CD14-positive monocyte (primary cell): ENCODE data around the gene SNX25. TPM values are rescaled to one million over a fixed set of nuclear protein-coding genes. Genes with fewer than 3 reads are reported as not detected.

Experiments
- DNase-seq, 3 donors: peaks; one replicate each; pipeline ENCODE4 v3.0.0-alpha.2; 2011 to 2022
- H2AFZ ChIP-seq: 2 replicates; pipeline ENCODE4 v1.6.0; 2012; ENCODE audit warnings: mild to moderate bottlenecking, low read depth, low read length, inconsistent platforms; ENCODE audit not compliant: insufficient read depth, poor library complexity, severe bottlenecking
- H3K27ac ChIP-seq, 2 donors: 1 replicate in 1 of 2; 2 replicates in 1 of 2; pipeline ENCODE4 v1.5.1; 2012 to 2013; ENCODE audit warnings: low read length in 2 of 2, control low read depth in 1 of 2, inconsistent platforms in 1 of 2, low read depth in 1 of 2, mild to moderate bottlenecking in 1 of 2
- H3K27me3 ChIP-seq, 2 donors: one replicate each; pipeline versions ENCODE4 v1.6.0 to v1.6.1; 2011 to 2013; ENCODE audit warnings: low read length in 2 of 2; ENCODE audit not compliant: control insufficient read depth in 2 of 2, insufficient read depth in 2 of 2
- H3K36me3 ChIP-seq, 2 donors: replicated peaks in 1 of 2; 1 replicate in 1 of 2; 2 replicates in 1 of 2; pipeline versions ENCODE4 v1.5.1 to v1.6.1; 2012 to 2013; ENCODE audit warnings: low read length in 2 of 2, control low read depth in 1 of 2, inconsistent platforms in 1 of 2, mild to moderate bottlenecking in 1 of 2; ENCODE audit not compliant: insufficient read depth in 2 of 2, control insufficient read depth in 1 of 2
- H3K4me1 ChIP-seq, 2 donors: 1 replicate in 1 of 2; 2 replicates in 1 of 2; pipeline versions ENCODE4 v1.5.1 to v1.6.1; 2012 to 2013; ENCODE audit warnings: low read length in 2 of 2, control low read depth in 1 of 2, inconsistent platforms in 1 of 2, mild to moderate bottlenecking in 1 of 2, moderate library complexity in 1 of 2; ENCODE audit not compliant: insufficient read depth in 2 of 2, control insufficient read depth in 1 of 2
- H3K4me2 ChIP-seq: replicated peaks from 2 replicates; pipeline ENCODE3; 2012; ENCODE audit warnings: low read length, moderate library complexity, mild to moderate bottlenecking; ENCODE audit not compliant: poor library complexity, severe bottlenecking; ENCODE audit errors: extremely low read depth
- H3K4me3 ChIP-seq, 3 experiments: fragments of 200-600 bp in 1 of 3; sonication (generic) in 1 of 3; replicated peaks in 1 of 3; 1 replicate in 2 of 3; 2 replicates in 1 of 3; pipeline ENCODE4 v1.5.1; 2011 to 2013; ENCODE audit warnings: low read length in 3 of 3, mild to moderate bottlenecking in 3 of 3, control low read depth in 2 of 3, low read depth in 2 of 3, inconsistent platforms in 1 of 3, moderate library complexity in 1 of 3
- H3K79me2 ChIP-seq: 2 replicates; pipeline ENCODE4 v1.6.0; 2012; ENCODE audit warnings: mild to moderate bottlenecking, control low read depth, inconsistent platforms, low read length, moderate library complexity; ENCODE audit not compliant: insufficient read depth
- H3K9ac ChIP-seq: 2 replicates; pipeline ENCODE4 v1.6.0; 2017; ENCODE audit warnings: low read length, mild to moderate bottlenecking; ENCODE audit not compliant: insufficient read depth, poor library complexity, severe bottlenecking
- H3K9me3 ChIP-seq, 2 donors: replicated peaks in 1 of 2; 1 replicate in 1 of 2; 2 replicates in 1 of 2; pipeline versions ENCODE4 v1.5.1 to v1.6.1; 2012 to 2013; ENCODE audit warnings: low read length in 2 of 2, control low read depth in 1 of 2; ENCODE audit not compliant: control insufficient read depth in 1 of 2, insufficient read depth in 1 of 2
- H4K20me1 ChIP-seq: 2 replicates; pipeline ENCODE4 v1.6.0; 2012; ENCODE audit warnings: mild to moderate bottlenecking, low read length, control low read depth, moderate library complexity; ENCODE audit not compliant: insufficient read depth
- H3K27ac Mint-ChIP-seq, 7 donors: one replicate each; pipeline ENCODE4 v1.8.0; 2020; ENCODE audit warnings: mild to moderate bottlenecking in 7 of 7, mixed read lengths in 7 of 7, moderate library complexity in 6 of 7, inconsistent platforms in 2 of 7
- H3K27me3 Mint-ChIP-seq, 3 donors: one replicate each; pipeline ENCODE4 v1.8.0; 2021 to 2022; ENCODE audit warnings: low read depth in 3 of 3, mild to moderate bottlenecking in 3 of 3, mixed read lengths in 3 of 3, moderate library complexity in 3 of 3, inconsistent platforms in 1 of 3
- H3K36me3 Mint-ChIP-seq, 2 donors: one replicate each; pipeline ENCODE4 v1.8.0; 2020; ENCODE audit warnings: mixed read lengths in 2 of 2, inconsistent platforms in 1 of 2, mild to moderate bottlenecking in 1 of 2
- H3K4me1 Mint-ChIP-seq: one replicate; pipeline ENCODE4 v1.8.0; 2020; ENCODE audit warnings: mild to moderate bottlenecking, mixed read lengths
- H3K4me3 Mint-ChIP-seq, 2 donors: one replicate each; pipeline ENCODE4 v1.8.0; 2020; ENCODE audit warnings: mild to moderate bottlenecking in 2 of 2, mixed read lengths in 2 of 2, moderate library complexity in 1 of 2
- H3K9me3 Mint-ChIP-seq, 7 donors: one replicate each; pipeline ENCODE4 v1.8.0; 2020 to 2022; ENCODE audit warnings: mixed read lengths in 7 of 7, mild to moderate bottlenecking in 6 of 7, moderate library complexity in 6 of 7, inconsistent platforms in 2 of 7
- WGBS: methylation state at CpG from one replicate; pipeline ENCODE4 v1.1.5; 2013; ENCODE audit warnings: missing lambda C conversion rate; ENCODE audit not compliant: insufficient coverage; 5-methylcytosine and 5-hydroxymethylcytosine counted together
- intact Hi-C, 2 donors: fragments of 100-400 bp; cut with micrococcal nuclease; formaldehyde crosslinking; loops; one replicate each; pipeline versions ENCODE4 v1.15.0 to v1.15.1; 2023
- polyA plus RNA-seq, 3 donors: library from polyadenylated mRNA; depleted of rRNA in 1 of 3; unstranded in 2 of 3; stranded (reverse) in 1 of 3; fragments of 300-500 nt in 2 of 3; fragments of >200 nt in 1 of 3; fragmentation: Illumina TruSeq in 2 of 3; gene quantifications; 1 replicate in 2 of 3; 2 replicates in 1 of 3; pipeline ENCODE4 v1.2.3, GENCODE V29; 2012 to 2021
- TF ChIP-seq, protein P1 (sequence below): fragments of 200-600 bp; IDR thresholded peaks from one replicate; pipeline ENCODE4 v1.8.0; 2022; ENCODE audit warnings: antibody characterized with exemption, mild to moderate bottlenecking

The SNX25 gene
- polyA plus RNA-seq, 3 donors: 0.31 to 0.40 (median 0.36) TPM

DNA sequence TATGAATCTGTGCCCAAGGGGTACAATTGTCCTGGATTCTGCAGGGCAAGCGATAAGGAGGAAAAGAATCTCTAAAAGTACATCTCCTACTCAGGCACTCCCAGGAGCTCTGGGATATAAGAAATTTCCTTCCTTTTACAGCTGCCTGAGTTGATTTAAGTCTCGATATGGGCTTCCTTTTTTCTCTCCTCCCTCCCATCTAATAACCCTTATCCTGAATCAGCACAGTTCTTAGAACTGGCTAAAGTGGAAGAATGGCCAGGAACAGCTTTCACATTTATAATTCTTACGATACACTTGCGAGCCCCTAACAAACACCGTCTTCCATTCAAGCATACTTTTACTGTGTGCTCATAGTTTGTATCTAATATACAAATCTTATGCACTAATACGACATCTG, 165.2 kb downstream of the SNX25 start:
- intact Hi-C loops: no loop called here
- Mint-ChIP-seq H3K9me3 (peaks cover 0 to 3% (median 0%) of the 10 kb centered on the region in 7 donors), H3K27ac (no peak overlapping the region), H3K36me3 (no peaks in the 10 kb centered on the region), H3K4me1 (no peaks in the 10 kb centered on the region), H3K4me3 (no peak overlapping the region), H3K27me3 (peaks cover 5 to 14% (median 9%) of the 10 kb centered on the region in 3 donors)
- Histone ChIP-seq H3K79me2 (no peaks in the 10 kb centered on the region), H3K36me3 (no peaks in the 10 kb centered on the region), H2AFZ (no peak overlapping the region), H3K27ac (no peak overlapping the region), H3K27me3 (peaks cover 3 to 12% of the 10 kb centered on the region in 2 donors), H3K4me2 (no peak overlapping the region), H4K20me1 (no peaks in the 10 kb centered on the region), H3K9me3 (no peaks in the 10 kb centered on the region), H3K9ac (no peak overlapping the region), H3K4me1 (no peaks in the 10 kb centered on the region), H3K4me3 (no peak overlapping the region)
- TF ChIP-seq, protein P1, sequence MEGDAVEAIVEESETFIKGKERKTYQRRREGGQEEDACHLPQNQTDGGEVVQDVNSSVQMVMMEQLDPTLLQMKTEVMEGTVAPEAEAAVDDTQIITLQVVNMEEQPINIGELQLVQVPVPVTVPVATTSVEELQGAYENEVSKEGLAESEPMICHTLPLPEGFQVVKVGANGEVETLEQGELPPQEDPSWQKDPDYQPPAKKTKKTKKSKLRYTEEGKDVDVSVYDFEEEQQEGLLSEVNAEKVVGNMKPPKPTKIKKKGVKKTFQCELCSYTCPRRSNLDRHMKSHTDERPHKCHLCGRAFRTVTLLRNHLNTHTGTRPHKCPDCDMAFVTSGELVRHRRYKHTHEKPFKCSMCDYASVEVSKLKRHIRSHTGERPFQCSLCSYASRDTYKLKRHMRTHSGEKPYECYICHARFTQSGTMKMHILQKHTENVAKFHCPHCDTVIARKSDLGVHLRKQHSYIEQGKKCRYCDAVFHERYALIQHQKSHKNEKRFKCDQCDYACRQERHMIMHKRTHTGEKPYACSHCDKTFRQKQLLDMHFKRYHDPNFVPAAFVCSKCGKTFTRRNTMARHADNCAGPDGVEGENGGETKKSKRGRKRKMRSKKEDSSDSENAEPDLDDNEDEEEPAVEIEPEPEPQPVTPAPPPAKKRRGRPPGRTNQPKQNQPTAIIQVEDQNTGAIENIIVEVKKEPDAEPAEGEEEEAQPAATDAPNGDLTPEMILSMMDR: no peak
- no peak for DNase-seq
- no CpG with 5 or more reads among the region's 6 CpGs for WGBS

DNA sequence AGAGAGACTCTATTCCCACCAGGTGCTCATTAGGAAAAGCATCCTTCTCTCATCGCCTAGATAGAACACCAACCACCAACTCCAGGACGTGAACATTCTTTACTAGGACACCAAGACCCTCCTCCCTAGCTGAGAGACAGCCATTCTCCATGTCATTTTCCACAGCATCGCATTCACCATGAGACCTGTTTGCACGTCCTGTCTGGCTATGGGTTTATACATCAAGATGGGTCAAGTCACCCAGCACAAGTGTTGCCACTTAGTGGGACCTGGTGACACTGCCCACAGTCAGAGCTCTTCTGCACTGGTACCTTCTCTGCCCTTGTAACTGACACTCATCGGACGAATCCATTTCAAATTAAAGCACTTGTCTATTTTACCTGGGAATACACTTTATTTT, 168.9 kb downstream of the SNX25 start:
- H3K4me3 ChIP-seq: no peak overlapping the region
- Mint-ChIP-seq H3K27ac (no peak overlapping the region), H3K27me3 (peaks cover 1 to 13% (median 11%) of the 10 kb centered on the region in 3 donors), H3K36me3 (no peaks in the 10 kb centered on the region), H3K9me3 (peaks cover 0 to 8% (median 4%) of the 10 kb centered on the region in 7 donors), H3K4me3 (no peak overlapping the region), H3K4me1 (no peaks in the 10 kb centered on the region)
- H3K79me2 ChIP-seq: no peaks in the 10 kb centered on the region
- WGBS: 92% methylated on average over 4 of the region's 6 CpGs
- H3K36me3 ChIP-seq: no peaks in the 10 kb centered on the region
- peaks cover 3 to 14% of the 10 kb centered on the region in 2 donors for H3K27me3 ChIP-seq
- H3K4me1 ChIP-seq: no peaks in the 10 kb centered on the region
- no peaks in the 10 kb centered on the region for H4K20me1 ChIP-seq
- no peak overlapping the region for H3K9ac ChIP-seq
- intact Hi-C loops: no loop called here
- H3K4me2 ChIP-seq: no peak overlapping the region
- TF ChIP-seq, protein P1: no peak
- no peak overlapping the region for H2AFZ ChIP-seq
- no peak overlapping the region for H3K27ac ChIP-seq
- no peaks in the 10 kb centered on the region for H3K9me3 ChIP-seq
- DNase-seq: no peak
